Stimulated activated CD4-positive, alpha-beta T cell treated with anti-CD3 and anti-CD28 coated beads, Interleukin-1b, Interleukin-23, amount 100 ng/mL, for 24 hours (primary cell): ENCODE results near the gene EHBP1.
"Not testable (repeated sequence)": the region's sequence is repeated elsewhere in the genome, so short reads cannot be mapped to it uniquely, and the experiment has no call there.

Source experiments
- DNase-seq, 4 experiments: peaks; one replicate each; pipeline ENCODE4 v3.0.0-alpha.2; 2020; ENCODE audit warnings: low read depth in 4 of 4, low spot score in 1 of 4

The EHBP1 gene

GRCh38 chr2:63058144-63058920 lies 352.8 kb downstream of the EHBP1 start:
- DNase-seq, result no peak

GRCh38 chr2:63058921-63059792 lies 353.6 kb downstream of the EHBP1 start:
- DNase-seq, result no peak

GRCh38 chr2:63059793-63060471 lies 354.4 kb downstream of the EHBP1 start:
- no peak for DNase-seq

DNA sequence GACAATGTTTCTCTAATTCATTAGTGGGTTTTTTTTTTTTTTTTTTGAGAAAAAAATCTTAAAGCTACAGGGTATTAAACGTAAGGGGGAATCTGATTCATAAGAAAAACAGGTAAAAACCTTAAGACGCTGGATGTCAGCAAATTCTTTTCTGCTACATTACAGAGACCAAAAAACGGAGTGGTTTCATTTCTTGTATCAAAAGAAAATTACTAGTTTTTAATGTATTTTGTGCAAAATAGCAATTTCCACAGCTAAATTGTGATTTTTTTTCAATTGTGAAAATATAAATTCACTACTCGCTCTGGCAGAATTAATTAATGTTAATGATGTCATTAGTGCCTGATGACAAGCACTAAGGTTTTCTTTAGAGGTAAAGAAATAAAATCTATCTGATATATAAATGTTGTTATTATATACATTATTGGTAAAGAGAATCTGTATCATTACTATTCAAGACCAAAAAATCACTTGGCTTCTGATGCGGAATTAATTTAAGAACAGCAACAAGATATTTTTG lies 355.0 kb downstream of the EHBP1 start:
- DNase-seq, result no peak

DNA sequence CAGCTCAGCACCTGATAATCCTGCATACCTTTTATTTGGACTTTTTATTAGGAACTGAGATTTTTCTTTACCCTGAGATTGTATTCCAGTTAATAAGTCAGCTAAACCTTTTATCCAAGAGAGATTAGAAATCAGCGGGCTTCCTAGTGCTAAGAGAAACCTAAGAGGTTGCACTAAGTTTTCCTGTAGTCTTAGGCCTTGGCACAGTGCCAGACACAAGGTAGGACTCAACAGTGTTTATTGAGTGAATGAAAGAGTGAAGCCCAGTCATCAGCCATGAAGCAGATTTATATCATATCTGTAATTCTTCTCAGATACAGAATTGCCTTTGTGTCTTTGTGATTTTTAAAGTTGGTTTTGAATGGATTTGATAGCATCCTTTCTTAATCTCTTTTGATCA lies 358.7 kb downstream of the EHBP1 start:
- no peak for DNase-seq

GRCh38 chr2:63064661-63065060 lies 359.1 kb downstream of the EHBP1 start:
- no peak for DNase-seq

DNA sequence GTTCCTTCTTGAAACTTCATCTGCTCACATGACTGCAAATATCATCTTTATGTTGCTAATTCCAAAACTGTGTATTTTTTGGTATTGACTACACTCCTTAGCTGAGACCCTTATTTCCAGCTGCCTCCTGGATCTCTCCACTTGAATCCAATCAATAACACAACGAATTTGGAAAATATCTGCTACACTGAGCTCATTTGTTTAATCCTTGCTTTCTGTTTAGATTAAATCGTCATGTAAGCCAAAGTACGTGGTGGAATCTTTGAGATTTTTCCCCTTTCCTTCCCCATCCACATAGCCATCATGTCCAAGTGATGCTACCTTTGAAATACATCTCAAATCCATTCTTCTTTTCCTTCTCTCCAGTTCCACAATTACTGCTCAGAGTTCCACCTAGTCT lies 360.8 kb downstream of the EHBP1 start:
- DNase-seq, result no peak

- no peak for DNase-seq
These were observed 361.3 kb downstream of the EHBP1 start for GRCh38 chr2:63066838-63067237.

DNA sequence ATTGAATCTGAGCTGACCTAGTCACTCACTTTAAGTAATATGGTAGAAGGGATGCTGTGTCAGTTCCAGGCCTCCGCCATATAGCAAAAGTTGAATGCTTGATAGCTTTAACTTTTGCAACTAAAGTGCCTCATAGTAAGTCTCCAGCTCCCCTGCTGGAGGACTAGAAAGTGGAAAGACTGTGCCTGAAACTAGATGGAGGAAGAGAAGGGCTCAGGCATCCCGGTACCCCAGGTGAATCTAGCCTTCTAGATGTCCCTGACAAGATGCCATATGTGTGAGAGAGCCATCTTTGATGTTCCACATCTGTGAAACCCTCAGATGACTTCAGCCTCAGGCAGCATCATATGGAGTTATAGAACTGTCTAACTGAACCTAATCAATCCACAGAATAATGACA lies 366.2 kb downstream of the EHBP1 start:
- no peak for DNase-seq

- DNase-seq, result no peak
These were observed 368.5 kb downstream of the EHBP1 start for GRCh38 chr2:63073994-63074393.

DNA sequence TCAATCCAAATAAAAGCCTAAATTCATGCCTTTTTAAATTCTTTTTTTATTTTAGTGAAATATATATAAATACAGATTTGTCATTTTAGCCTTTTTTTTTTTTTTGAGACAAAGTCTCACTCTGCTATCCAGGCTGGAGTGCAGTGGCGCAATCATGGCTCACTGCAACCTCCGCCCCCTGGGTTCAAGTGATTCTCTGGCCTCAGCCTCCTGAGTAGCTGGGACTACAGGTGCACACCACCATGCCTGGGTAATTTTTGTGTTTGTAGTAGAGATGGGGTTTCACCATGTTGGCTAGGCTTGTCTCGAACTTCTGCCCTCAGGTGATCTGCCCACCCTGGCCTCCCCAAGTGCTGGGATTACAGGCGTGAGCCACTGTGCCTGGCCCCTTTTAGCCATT lies 368.9 kb downstream of the EHBP1 start:
- DNase-seq, result not testable (repeated sequence)

DNA sequence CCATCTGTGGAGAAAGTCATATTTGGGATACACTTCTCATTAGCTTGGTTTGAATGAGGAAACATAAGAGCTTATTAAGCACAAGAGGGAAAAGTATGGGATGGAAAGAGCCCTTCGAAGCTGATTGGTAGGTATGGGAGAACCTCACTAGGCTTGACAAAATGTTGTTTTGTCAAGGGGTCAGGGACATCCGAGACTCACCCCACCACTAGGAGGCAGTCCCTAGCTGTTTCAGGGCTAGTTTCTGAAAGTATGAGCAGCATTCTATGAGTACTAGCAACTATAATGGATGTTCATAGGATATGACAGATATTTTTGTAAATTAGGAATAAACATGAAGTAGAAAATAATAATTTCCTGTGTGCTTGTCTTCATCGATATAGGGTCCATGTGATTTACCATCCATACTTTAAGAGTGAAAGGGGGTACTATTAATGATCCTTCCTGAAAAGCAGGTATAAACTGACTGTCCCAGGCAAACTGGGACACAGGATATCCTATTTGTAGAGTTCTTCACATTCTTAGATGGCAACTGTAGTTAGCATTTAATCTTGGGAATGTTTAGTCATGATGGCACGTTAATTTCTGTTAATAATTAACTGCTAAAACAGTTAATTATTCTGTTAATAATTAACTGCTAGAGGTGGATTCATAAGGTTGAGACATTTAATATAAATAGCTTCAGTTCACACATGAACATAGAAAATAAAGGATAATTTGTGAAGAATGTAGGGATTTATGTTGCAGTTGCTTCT lies 373.5 kb downstream of the EHBP1 start:
- DNase-seq, result no peak

GRCh38 chr2:63081404-63081803 lies 375.9 kb downstream of the EHBP1 start:
- DNase-seq, result no peak

DNA sequence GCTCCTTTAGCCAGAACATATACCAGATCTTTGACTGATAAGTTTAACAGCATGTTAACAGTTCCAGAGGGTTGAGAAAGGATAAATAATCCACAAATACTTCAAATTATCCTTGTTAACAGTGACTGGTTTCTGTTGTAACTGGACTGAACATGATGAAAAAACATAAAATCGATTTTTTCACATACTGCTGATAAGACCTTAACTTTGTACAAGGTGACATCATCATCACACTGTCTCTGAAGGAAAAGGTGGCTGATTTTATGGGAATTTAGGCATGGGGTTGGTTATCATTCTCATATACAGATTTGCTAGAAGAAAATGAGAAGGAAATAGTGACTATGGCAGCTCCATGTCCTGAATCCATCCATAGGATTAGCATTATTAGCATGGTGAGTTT lies 381.2 kb downstream of the EHBP1 start:
- no peak for DNase-seq

DNA sequence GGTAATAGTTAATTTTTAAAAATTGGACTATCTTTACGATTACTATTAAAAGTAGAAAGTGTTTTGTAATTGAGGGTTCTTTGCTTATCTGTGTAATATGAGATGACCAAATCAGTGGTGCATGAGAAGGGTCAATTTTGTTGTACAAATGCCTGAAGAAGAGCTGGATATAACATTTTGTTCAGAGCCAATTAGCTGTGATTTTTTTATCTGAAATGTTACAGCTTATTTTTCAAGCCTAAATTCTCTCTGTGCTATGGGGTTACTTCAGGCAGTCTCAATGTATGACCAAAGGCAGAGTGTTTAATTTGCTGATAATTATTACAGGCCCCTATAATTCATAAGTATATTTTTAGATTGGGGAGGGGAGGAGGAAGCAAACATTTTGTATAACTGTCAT lies 386.9 kb downstream of the EHBP1 start:
- no peak for DNase-seq

- no peak for DNase-seq
These were observed 387.3 kb downstream of the EHBP1 start for GRCh38 chr2:63092857-63093256.

DNA sequence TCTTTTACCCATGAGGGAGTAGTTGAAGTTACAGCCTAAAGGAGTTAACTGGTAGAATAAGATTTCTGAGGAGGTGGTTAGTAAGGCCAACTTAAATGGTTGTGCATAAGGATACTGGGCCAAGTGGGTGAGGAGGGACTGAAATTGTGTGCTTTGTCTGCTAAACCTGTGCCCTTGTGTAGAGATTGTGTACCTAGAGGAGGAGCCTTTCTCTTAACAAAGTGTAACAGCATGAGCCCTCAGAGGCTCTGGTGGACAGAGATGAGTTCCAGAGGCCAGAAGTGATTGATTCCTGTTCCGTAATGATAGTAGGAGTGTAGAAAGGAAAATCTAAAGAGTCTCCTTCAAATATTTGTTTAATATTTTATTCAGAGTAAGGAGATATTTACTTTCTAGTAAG lies 388.0 kb downstream of the EHBP1 start:
- DNase-seq, result no peak
